ENCODE data around the gene ST13.

The ST13 gene

GRCh38 chr22:40818747-40819598, 37.5 kb downstream of the ST13 start, which contains the start of gene SLC25A17 (continued):
- TF ChIP-seq ZSCAN5A (tag by site-specific recombination; IDR thresholded peaks at IDR 0.05) = 0 out of 2 replicates have a peak, but pooled peaks have one; percentile 20
- TF ChIP-seq ZBTB48 (tag by site-specific recombination; IDR thresholded peaks at IDR 0.05) = no peak
- TF ChIP-seq GFI1B (tag by site-specific recombination; IDR thresholded peaks at IDR 0.05) = no peak
- no peak for TF ChIP-seq ZNF544 (tag by site-specific recombination; IDR thresholded peaks at IDR 0.05)
- no peak for TF ChIP-seq ZNF133 (tag by site-specific recombination; IDR thresholded peaks at IDR 0.05)
- no peak for TF ChIP-seq ZNF404 (tag by site-specific recombination; IDR thresholded peaks at IDR 0.05)
- TF ChIP-seq ZNF221 (tag by site-specific recombination; IDR thresholded peaks at IDR 0.05; ENCODE audit: borderline replicate concordance) = no peak
- TF ChIP-seq PRDM6 (tag by site-specific recombination; IDR thresholded peaks at IDR 0.05) = no peak
- TF ChIP-seq ZNF501 (tag by site-specific recombination; IDR thresholded peaks at IDR 0.05) = peak; percentile 51; the same call in 1 of the 2 replicates
- TF ChIP-seq ZBTB26 (tag by site-specific recombination; optimal IDR thresholded peaks at IDR 0.05) = peak; percentile 24
- no peak for TF ChIP-seq HOXD13 (CRISPR knock-in tag; IDR thresholded peaks at IDR 0.05; ENCODE audit: borderline replicate concordance)
- peak; percentile 37; the same call in 1 of the 2 replicates for TF ChIP-seq BCL6B (tag by site-specific recombination; IDR thresholded peaks at IDR 0.05)
- peak; percentile 19; the same call in 1 of the 2 replicates for TF ChIP-seq ZBTB8A (tag by site-specific recombination; IDR thresholded peaks at IDR 0.05)

GRCh38 chr22:40818192-40818746, 38.2 kb downstream of the ST13 start:
- peak overlapping the region; percentile 91; the same call in 1 of the 2 replicates for H3K27ac ChIP-seq (ENCODE audit: extremely low read depth, low read depth, low read length)
- POLR2A ChIA-PET = interaction anchor here (0.7 to 2.1 kb wide), 9 partner anchors 10 to 398 kb away, joined by 3 to 14 read pairs (median 3); partner anchors contain the start of genes MRTFA, ST13 and XPNPEP3
- CTCF ChIA-PET = interaction anchor here (0.6 to 1.7 kb wide), 5 partner anchors 12 to 114 kb away, joined by 3 to 7 read pairs (median 3); no protein-coding TSS in a partner anchor

GRCh38 chr22:40817737-40818136, 38.7 kb downstream of the ST13 start:
- Histone ChIP-seq H3K4me3 (ENCODE audit: low read depth, low read length) (no peak overlapping the region; the same call in 1 of the 2 replicates), H3K36me3 (ENCODE audit: control insufficient read depth in 2 of 2, insufficient read depth in 1 of 2, low read length in 2 of 2) (peaks cover 0 to 20% of the 10 kb centered on the region in 2 experiments; a peak in 2 of 3 replicates), H3K9me3 (ENCODE audit: control insufficient read depth, insufficient read depth, low read depth, low read length) (no peaks in the 10 kb centered on the region), H3K27ac (ENCODE audit: extremely low read depth, low read depth, low read length) (no peak overlapping the region), H3K4me1 (ENCODE audit: control insufficient read depth, insufficient read depth, low read length) (no peaks in the 10 kb centered on the region)
- ChIA-PET POLR2A (interaction anchor here (1.1 to 2.1 kb wide), 5 partner anchors 16 to 181 kb away, joined by 3 to 14 read pairs (median 3); partner anchors contain the start of genes MRTFA, ST13 and XPNPEP3), CTCF (interaction anchor here (1.2 to 1.7 kb wide), 4 partner anchors 12 to 81 kb away, joined by 3 to 7 read pairs (median 3); no protein-coding TSS in a partner anchor)
- TF ChIP-seq ZNF76 (tag by site-specific recombination; IDR thresholded peaks at IDR 0.05; ENCODE audit: borderline replicate concordance, low read depth) = no peak
- no peak for TF ChIP-seq ZNF843 (tag by site-specific recombination; IDR thresholded peaks at IDR 0.05)
- TF ChIP-seq ATF2 (tag by site-specific recombination; IDR thresholded peaks at IDR 0.05; ENCODE audit: low read depth) = no peak
- no peak for TF ChIP-seq ZNF701 (tag by site-specific recombination; IDR thresholded peaks at IDR 0.05)
- TF ChIP-seq ZNF114 (tag by site-specific recombination; IDR thresholded peaks at IDR 0.05) = no peak
- TF ChIP-seq ZNF184 (tag by site-specific recombination; IDR thresholded peaks at IDR 0.05) = no peak
- no peak for TF ChIP-seq ZNF132 (tag by site-specific recombination; IDR thresholded peaks at IDR 0.05; ENCODE audit: borderline replicate concordance)
- no peak for TF ChIP-seq PATZ1 (tag by site-specific recombination; IDR thresholded peaks at IDR 0.05)

More at GRCh38 chr22:40818192-40818746, 38.2 kb downstream of the ST13 start:
- no peaks in the 10 kb centered on the region for H3K4me1 ChIP-seq (ENCODE audit: control insufficient read depth, insufficient read depth, low read length)
- no peak for TF ChIP-seq ZNF169 (tag by site-specific recombination; IDR thresholded peaks at IDR 0.05)
- peak; percentile 97 for TF ChIP-seq ZNF121 (tag by site-specific recombination; IDR thresholded peaks at IDR 0.05)
- peak overlapping the region; percentile 87 for H3K4me3 ChIP-seq (ENCODE audit: low read depth, low read length)
- H3K36me3 ChIP-seq (ENCODE audit: control insufficient read depth in 2 of 2, insufficient read depth in 1 of 2, low read length in 2 of 2) = peaks cover 0 to 24% of the 10 kb centered on the region in 2 experiments; a peak in 2 of 3 replicates
- no peaks in the 10 kb centered on the region for H3K9me3 ChIP-seq (ENCODE audit: control insufficient read depth, insufficient read depth, low read depth, low read length)

Measured in HEK293 (cell line).